GM12878 (cell line): ENCODE results near the gene RAD52. TPM values are rescaled to one million over a fixed set of nuclear protein-coding genes. Genes with fewer than 3 reads are reported as not detected.
A peak's percentile ranks its signal among the peaks of the same experiment; 100 is the strongest.

Source experiments
- ATAC-seq: fragments of 200-7000 bp; cut with Tn5 transposase; 3 replicates; pipeline ENCODE4 v1.9.1; 2020; ENCODE audit warnings: mild to moderate bottlenecking, moderate library complexity
- BruUV-seq: library from RNA; stranded (reverse); fragments of 400-500 nt; replicated peaks from 2 replicates; lab custom pipeline; 2021; lab: Mats Ljungman, UMichigan
- CTCF ChIA-PET: fragments of 300-600 bp; sonication (Branson Sonifier 250); formaldehyde crosslinking; extraction: SDS; loops from one replicate; lab custom pipeline; 2021; ENCODE audit warnings: inconsistent platforms; lab: Yijun Ruan, JAX
- POLR2A ChIA-PET: fragments of 350-600 bp; formaldehyde crosslinking; extraction: SDS; loops from one replicate; lab custom pipeline; 2021; ENCODE audit warnings: inconsistent platforms; lab: Charles Lee
- RAD21 ChIA-PET: fragments of 300-600 bp; sonication (Branson Sonifier 250); formaldehyde crosslinking; loops from one replicate; lab custom pipeline; 2023; ENCODE audit warnings: antibody characterized with exemption; ENCODE audit not compliant: unreplicated experiment; lab: Charles Lee
- SMC1A ChIA-PET: fragments of 300-600 bp; sonication (Branson Sonifier 250); formaldehyde crosslinking; loops from one replicate; lab custom pipeline; 2023; ENCODE audit not compliant: unreplicated experiment, uncharacterized antibody; lab: Charles Lee
- DNase-seq: peaks from one replicate; pipeline ENCODE4 v3.0.0-alpha.2; 2011; ENCODE audit warnings: low read depth, low spot score
- FAIRE-seq: peaks from 3 replicates; lab custom pipeline; 2011; peaks lifted over from hg19 to GRCh38; lab: Jason Lieb, UNC
- H2AFZ ChIP-seq: 2 replicates; pipeline ENCODE4 v1.6.0; 2011; ENCODE audit warnings: low read depth, low read length, control low read depth; ENCODE audit not compliant: control insufficient read depth
- H3K27ac ChIP-seq: 2 replicates; pipeline ENCODE4 v1.5.1; 2011; ENCODE audit warnings: control low read depth; ENCODE audit not compliant: control insufficient read depth, insufficient read depth
- H3K27me3 ChIP-seq, 2 experiments: replicated peaks in 1 of 2; 2 replicates each; pipeline versions ENCODE4 v1.6.0 to v1.6.1; 2011; ENCODE audit warnings: low read length in 1 of 2; ENCODE audit not compliant: control insufficient read depth in 2 of 2, insufficient read depth in 2 of 2
- H3K36me3 ChIP-seq, 2 experiments: 2 replicates each; pipeline ENCODE4 v1.5.1; 2011; ENCODE audit warnings: low read length in 1 of 2; ENCODE audit not compliant: control insufficient read depth in 2 of 2, insufficient read depth in 2 of 2
- H3K4me1 ChIP-seq: 2 replicates; pipeline ENCODE4 v1.6.1; 2011; ENCODE audit warnings: mild to moderate bottlenecking, low read length, moderate library complexity, mixed read lengths; ENCODE audit not compliant: control insufficient read depth, insufficient read depth
- H3K4me2 ChIP-seq: 2 replicates; pipeline ENCODE4 v1.6.0; 2011; ENCODE audit warnings: control low read depth; ENCODE audit not compliant: control insufficient read depth, insufficient read depth
- H3K4me3 ChIP-seq: fragments of 200-600 bp; sonication (generic); 2 replicates; pipeline ENCODE4 v1.5.1; 2016
- H3K79me2 ChIP-seq: 2 replicates; pipeline ENCODE4 v1.6.0; 2011; ENCODE audit warnings: low read length; ENCODE audit not compliant: control insufficient read depth, insufficient read depth
- H3K9ac ChIP-seq: 2 replicates; pipeline ENCODE4 v1.8.0; 2011; ENCODE audit warnings: low read length, control low read depth, mixed read lengths; ENCODE audit not compliant: control insufficient read depth, insufficient read depth
- H3K9me3 ChIP-seq: replicated peaks from 3 replicates; pipeline ENCODE4 v1.5.1; 2011; ENCODE audit warnings: mild to moderate bottlenecking, low read length; ENCODE audit not compliant: control insufficient read depth, insufficient read depth
- H4K20me1 ChIP-seq: 2 replicates; pipeline ENCODE4 v1.6.0; 2011; ENCODE audit not compliant: control insufficient read depth, insufficient read depth
- ASH2L ChIP-seq: fragments of 300-600, 200-600 bp; sonication (generic); IDR thresholded peaks from 2 replicates; pipeline ENCODE4 v1.6.1; 2017; ENCODE audit warnings: low read depth, mild to moderate bottlenecking, borderline replicate concordance
- FOXM1 ChIP-seq: IDR thresholded peaks from 2 replicates; pipeline ENCODE4 v1.6.1; 2012; ENCODE audit warnings: low read depth, mild to moderate bottlenecking, inconsistent platforms, low read length, moderate library complexity
- GABPA ChIP-seq: IDR thresholded peaks from 2 replicates; pipeline ENCODE4 v1.6.1; 2014; ENCODE audit warnings: antibody characterized with exemption, low read depth, mild to moderate bottlenecking, inconsistent platforms
- IRF5 ChIP-seq: fragments of 450-650 bp; IDR thresholded peaks from 2 replicates; pipeline ENCODE4 v1.6.1; 2017; ENCODE audit warnings: borderline replicate concordance
- NR2C1 ChIP-seq: fragments of 450-650 bp; IDR thresholded peaks from 2 replicates; pipeline ENCODE4 v1.6.1; 2017; ENCODE audit warnings: antibody characterized with exemption, mild to moderate bottlenecking, moderate library complexity
- PML ChIP-seq: IDR thresholded peaks from 2 replicates; pipeline ENCODE4 v1.6.1; 2012; ENCODE audit warnings: low read length, inconsistent platforms
- SPI1 ChIP-seq: IDR thresholded peaks from 2 replicates; pipeline ENCODE4 v1.6.1; 2011; ENCODE audit warnings: low read depth, mild to moderate bottlenecking, low read length, moderate library complexity, borderline replicate concordance; ENCODE audit not compliant: insufficient read depth
- STAT1 ChIP-seq: fragments of 450-650 bp; conservative IDR thresholded peaks from 2 replicates; pipeline ENCODE4 v1.6.1; 2014; ENCODE audit warnings: antibody characterized with exemption, mild to moderate bottlenecking
- YY1 ChIP-seq: IDR thresholded peaks from 2 replicates; pipeline ENCODE4 v1.6.1; 2011; ENCODE audit warnings: low read depth, mild to moderate bottlenecking, low read length
- ZBTB33 ChIP-seq: fragments of 450-650 bp; IDR thresholded peaks from 2 replicates; pipeline ENCODE4 v1.6.1; 2017; ENCODE audit warnings: mild to moderate bottlenecking
- ZNF207 ChIP-seq: fragments of 450-650 bp; IDR thresholded peaks from 2 replicates; pipeline ENCODE4 v1.6.1; 2014; ENCODE audit warnings: antibody characterized with exemption, mild to moderate bottlenecking, borderline replicate concordance
- ZNF217 ChIP-seq: fragments of 450-650 bp; IDR thresholded peaks from 2 replicates; pipeline ENCODE4 v1.6.1; 2017; ENCODE audit warnings: antibody characterized with exemption, mild to moderate bottlenecking
- WGBS: methylation state at CpG from one replicate; pipeline ENCODE4 v1.1.6; 2016; ENCODE audit warnings: low lambda C conversion rate; ENCODE audit not compliant: insufficient replicate concordance, insufficient coverage; ENCODE audit errors: missing lambda C conversion rate; 5-methylcytosine and 5-hydroxymethylcytosine counted together
- in situ Hi-C: fragments of 300-500 bp; cut with MboI; formaldehyde crosslinking; loops from 9 replicates; pipeline ENCODE4 v1.14.3; 2018; ENCODE audit warnings: mixed read lengths
- intact Hi-C: fragments of 100-400 bp; cut with micrococcal nuclease; formaldehyde crosslinking; loops from one replicate; pipeline ENCODE4 v1.14.2; 2022; ENCODE audit not compliant: unreplicated experiment
- polyA plus RNA-seq, 11 experiments: library from polyadenylated mRNA; depleted of rRNA in 4 of 11; unstranded in 6 of 11; stranded (reverse) in 5 of 11; fragments of >200 nt; fragmentation: Nextera tagmentation in 4 of 11; fragmentation: Illumina TruSeq in 1 of 11; extraction: Ambion mirVana in 4 of 11; extraction: Trizol in 1 of 11; gene quantifications; 1 replicate in 1 of 11; 2 replicates in 10 of 11; pipeline versions ENCODE4 v1.2.1 to v1.2.3, GENCODE V29; 2011 to 2016; ENCODE audit warnings: inconsistent platforms in 2 of 11, missing spikeins in 2 of 11, low read depth in 1 of 11
- total RNA-seq, 4 experiments: library from RNA; depleted of rRNA in 3 of 4; stranded (reverse); fragments of >200 nt in 3 of 4; fragmentation: Illumina TruSeq in 1 of 4; extraction: Trizol in 1 of 4; gene quantifications; 2 replicates each; pipeline versions ENCODE4 v1.2.1 to v1.2.3, GENCODE V29; 2013 to 2021
- TF ChIP-seq, protein P1 (sequence below): fragments of 450-650 bp; formaldehyde crosslinking; IDR thresholded peaks from 2 replicates; pipeline ENCODE4 v1.4.0; 2022; ENCODE audit warnings: mild to moderate bottlenecking, moderate library complexity
- TF ChIP-seq, protein P2 (sequence below): fragments of 450-650 bp; IDR thresholded peaks from 2 replicates; pipeline ENCODE4 v1.6.1; 2017; ENCODE audit warnings: antibody characterized with exemption, mild to moderate bottlenecking, moderate library complexity

The RAD52 gene
- total and polyA plus RNA-seq, 10 of the 15 experiments (the other 5 are each of a cell fraction or from before 2014, with no cell fraction given): 2.0 to 15.7 (median 8.9) TPM

DNA sequence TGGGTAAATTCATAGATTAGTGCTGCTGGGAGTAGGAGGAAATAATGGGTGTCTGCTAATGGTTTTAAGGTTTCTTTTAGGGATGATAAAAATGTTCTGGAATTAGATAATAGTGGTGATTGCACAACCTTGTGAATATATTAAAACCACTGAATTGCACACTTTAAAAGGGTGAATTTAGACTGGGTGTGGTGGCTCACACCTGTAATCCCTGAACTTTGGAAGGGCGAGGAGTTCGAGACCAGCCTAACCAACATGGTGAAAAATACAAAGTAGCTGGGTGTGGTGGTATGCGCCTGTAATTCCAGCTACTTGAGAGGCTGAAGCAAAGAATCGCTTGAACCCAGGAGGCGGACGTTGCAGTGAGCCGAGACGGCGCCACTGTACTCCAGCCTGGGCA is 1.3 kb downstream of the RAD52 start:
- no TSS peak for BruUV-seq
- ATAC-seq (no peak), FAIRE-seq (no peak), DNase-seq (no peak)
- H3K4me1 ChIP-seq: peaks cover 6% of the 10 kb centered on the region
- no peaks in the 10 kb centered on the region for H3K36me3 ChIP-seq
- SMC1A ChIA-PET: interaction anchor here (1.2 to 1.4 kb wide), 3 partner anchors 42 to 635 kb away, joined by 3 to 4 read pairs (median 3); no protein-coding TSS in a partner anchor
- CTCF ChIA-PET: interaction anchor here (1.2 to 2.4 kb wide), 3 partner anchors 11 to 372 kb away, joined by 4 to 13 read pairs (median 11); no protein-coding TSS in a partner anchor
- peak overlapping the region; percentile 56 for H3K4me2 ChIP-seq
- H3K27me3 ChIP-seq: no peaks in the 10 kb centered on the region
- in situ Hi-C loops: loop anchor here (5.0 kb wide), 1 partner anchor 371 kb away; no protein-coding TSS in a partner anchor
- no peak overlapping the region for H3K27ac ChIP-seq
- peak overlapping the region; percentile 91 for H3K4me3 ChIP-seq
- H3K79me2 ChIP-seq: peaks cover 35% of the 10 kb centered on the region
- RAD21 ChIA-PET: interaction anchor here (0.5 to 2.2 kb wide), 5 partner anchors 42 to 280 kb away, joined by 3 to 13 read pairs (median 6); partner anchors contain the start of gene WNK1
- H3K9me3 ChIP-seq: no peaks in the 10 kb centered on the region
- no peak overlapping the region for H2AFZ ChIP-seq
- 92% methylated on average over 9 of the region's 9 CpGs for WGBS
- H4K20me1 ChIP-seq: no peaks in the 10 kb centered on the region
- intact Hi-C loops: loop anchor here (2.0 to 5.0 kb wide), 3 partner anchors 126 to 379 kb away; no protein-coding TSS in a partner anchor
- POLR2A ChIA-PET: no interaction called here
- H3K9ac ChIP-seq: no peak overlapping the region
- no peak for TF ChIP-seq STAT1
- no peak for TF ChIP-seq PML
- TF ChIP-seq GABPA: no peak
- TF ChIP-seq FOXM1: no peak
- TF ChIP-seq ZNF207: no peak
- no peak for TF ChIP-seq SPI1
- TF ChIP-seq YY1: no peak
- TF ChIP-seq, protein P1, sequence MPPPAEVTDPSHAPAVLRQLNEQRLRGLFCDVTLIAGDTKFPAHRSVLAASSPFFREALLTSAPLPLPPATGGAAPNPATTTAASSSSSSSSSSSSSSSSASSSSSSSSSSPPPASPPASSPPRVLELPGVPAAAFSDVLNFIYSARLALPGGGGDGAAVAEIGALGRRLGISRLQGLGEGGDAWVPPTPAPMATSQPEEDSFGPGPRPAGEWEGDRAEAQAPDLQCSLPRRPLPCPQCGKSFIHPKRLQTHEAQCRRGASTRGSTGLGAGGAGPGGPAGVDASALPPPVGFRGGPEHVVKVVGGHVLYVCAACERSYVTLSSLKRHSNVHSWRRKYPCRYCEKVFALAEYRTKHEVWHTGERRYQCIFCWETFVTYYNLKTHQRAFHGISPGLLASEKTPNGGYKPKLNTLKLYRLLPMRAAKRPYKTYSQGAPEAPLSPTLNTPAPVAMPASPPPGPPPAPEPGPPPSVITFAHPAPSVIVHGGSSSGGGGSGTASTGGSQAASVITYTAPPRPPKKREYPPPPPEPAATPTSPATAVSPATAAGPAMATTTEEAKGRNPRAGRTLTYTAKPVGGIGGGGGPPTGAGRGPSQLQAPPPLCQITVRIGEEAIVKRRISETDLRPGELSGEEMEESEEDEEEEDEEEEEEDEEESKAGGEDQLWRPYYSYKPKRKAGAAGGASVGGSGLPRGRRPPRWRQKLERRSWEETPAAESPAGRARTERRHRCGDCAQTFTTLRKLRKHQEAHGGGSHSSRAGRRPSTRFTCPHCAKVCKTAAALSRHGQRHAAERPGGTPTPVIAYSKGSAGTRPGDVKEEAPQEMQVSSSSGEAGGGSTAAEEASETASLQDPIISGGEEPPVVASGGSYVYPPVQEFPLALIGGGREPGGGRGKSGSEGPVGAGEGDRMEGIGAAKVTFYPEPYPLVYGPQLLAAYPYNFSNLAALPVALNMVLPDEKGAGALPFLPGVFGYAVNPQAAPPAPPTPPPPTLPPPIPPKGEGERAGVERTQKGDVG (CRISPR knock-in tag): no peak
- TF ChIP-seq, protein P2, sequence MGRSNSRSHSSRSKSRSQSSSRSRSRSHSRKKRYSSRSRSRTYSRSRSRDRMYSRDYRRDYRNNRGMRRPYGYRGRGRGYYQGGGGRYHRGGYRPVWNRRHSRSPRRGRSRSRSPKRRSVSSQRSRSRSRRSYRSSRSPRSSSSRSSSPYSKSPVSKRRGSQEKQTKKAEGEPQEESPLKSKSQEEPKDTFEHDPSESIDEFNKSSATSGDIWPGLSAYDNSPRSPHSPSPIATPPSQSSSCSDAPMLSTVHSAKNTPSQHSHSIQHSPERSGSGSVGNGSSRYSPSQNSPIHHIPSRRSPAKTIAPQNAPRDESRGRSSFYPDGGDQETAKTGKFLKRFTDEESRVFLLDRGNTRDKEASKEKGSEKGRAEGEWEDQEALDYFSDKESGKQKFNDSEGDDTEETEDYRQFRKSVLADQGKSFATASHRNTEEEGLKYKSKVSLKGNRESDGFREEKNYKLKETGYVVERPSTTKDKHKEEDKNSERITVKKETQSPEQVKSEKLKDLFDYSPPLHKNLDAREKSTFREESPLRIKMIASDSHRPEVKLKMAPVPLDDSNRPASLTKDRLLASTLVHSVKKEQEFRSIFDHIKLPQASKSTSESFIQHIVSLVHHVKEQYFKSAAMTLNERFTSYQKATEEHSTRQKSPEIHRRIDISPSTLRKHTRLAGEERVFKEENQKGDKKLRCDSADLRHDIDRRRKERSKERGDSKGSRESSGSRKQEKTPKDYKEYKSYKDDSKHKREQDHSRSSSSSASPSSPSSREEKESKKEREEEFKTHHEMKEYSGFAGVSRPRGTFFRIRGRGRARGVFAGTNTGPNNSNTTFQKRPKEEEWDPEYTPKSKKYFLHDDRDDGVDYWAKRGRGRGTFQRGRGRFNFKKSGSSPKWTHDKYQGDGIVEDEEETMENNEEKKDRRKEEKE: no peak
- TF ChIP-seq ZBTB33: peak; percentile 50; the same call in 1 of the 2 replicates
- TF ChIP-seq NR2C1: no peak
- TF ChIP-seq IRF5: no peak
- TF ChIP-seq ZNF217: 0 out of 2 replicates have a peak, but pooled peaks have one; percentile 24
- no peak for TF ChIP-seq ASH2L
